K562 (cell line): ENCODE results near the gene RAP2C. TPM values are rescaled to one million over a fixed set of nuclear protein-coding genes. Genes with fewer than 3 reads are reported as not detected.

Source experiments
- ATAC-seq: fragments of 200-7000 bp; cut with Tn5 transposase; 3 replicates; pipeline ENCODE4 v1.9.1; 2020; ENCODE audit warnings: moderate library complexity
- BruUV-seq: library from RNA; stranded (reverse); fragments of 400-500 nt; replicated peaks from 2 replicates; lab custom pipeline; 2021; lab: Mats Ljungman, UMichigan
- CTCF ChIA-PET: fragments of 300-600 bp; formaldehyde crosslinking; extraction: SDS; loops from one replicate; lab custom pipeline; 2021; ENCODE audit warnings: low intra/inter-chr PET ratio; lab: Yijun Ruan, JAX
- POLR2A ChIA-PET: fragments of 300-600, 350-650 bp; sonication (Branson Sonifier 250); formaldehyde crosslinking; extraction: SDS; loops from one replicate; lab custom pipeline; 2021; ENCODE audit warnings: antibody characterized with exemption, inconsistent platforms; lab: Yijun Ruan, JAX
- DNase-seq, 4 experiments: peaks; one replicate each; pipeline versions ENCODE4 v3.0.0 to v3.0.0-alpha.2; 2011 to 2018; ENCODE audit warnings: low spot score in 3 of 4, mixed read lengths in 3 of 4; ENCODE audit errors: extremely low read depth in 1 of 4
- FAIRE-seq: peaks from 2 replicates; lab custom pipeline; 2011; peaks lifted over from hg19 to GRCh38; lab: Jason Lieb, UNC
- H2AFZ ChIP-seq: 2 replicates; pipeline ENCODE4 v1.6.0; 2011; ENCODE audit warnings: low read depth, low read length, control low read depth, inconsistent platforms
- H3K27ac ChIP-seq: fragments of 200-600 bp; 3 replicates; pipeline ENCODE4 v1.8.0; 2011; ENCODE audit warnings: low read depth, mild to moderate bottlenecking, control low read depth, inconsistent platforms, low read length, moderate library complexity, mixed read lengths; ENCODE audit errors: extremely low read depth
- H3K27me3 ChIP-seq, 2 experiments: fragments of 300-600 bp in 1 of 2; 2 replicates in 1 of 2; 3 replicates in 1 of 2; pipeline versions ENCODE4 v1.6.0 to v1.8.0; 2011; ENCODE audit warnings: inconsistent platforms in 2 of 2, low read length in 2 of 2, mild to moderate bottlenecking in 1 of 2, mixed read lengths in 1 of 2, moderate library complexity in 1 of 2; ENCODE audit not compliant: control insufficient read depth in 2 of 2, insufficient read depth in 2 of 2
- H3K36me3 ChIP-seq: fragments of 300-600 bp; 3 replicates; pipeline ENCODE4 v1.8.0; 2011; ENCODE audit warnings: mild to moderate bottlenecking, low read length, inconsistent platforms; ENCODE audit not compliant: control insufficient read depth, insufficient read depth
- H3K4me1 ChIP-seq, 2 experiments: fragments of 200-600 bp in 1 of 2; replicated peaks in 1 of 2; 2 replicates in 1 of 2; 3 replicates in 1 of 2; pipeline versions ENCODE4 v1.5.1 to v1.8.0; 2011; ENCODE audit warnings: inconsistent platforms in 2 of 2, low read length in 2 of 2, mild to moderate bottlenecking in 1 of 2, mixed read lengths in 1 of 2, moderate library complexity in 1 of 2; ENCODE audit not compliant: control insufficient read depth in 2 of 2, insufficient read depth in 2 of 2
- H3K4me2 ChIP-seq: 2 replicates; pipeline ENCODE4 v1.6.1; 2011; ENCODE audit warnings: low read length, control low read depth, inconsistent platforms, mixed read lengths; ENCODE audit not compliant: insufficient read depth
- H3K4me3 ChIP-seq: fragments of 200-600 bp; sonication (generic), shearing (Covaris generic); 2 replicates; pipeline ENCODE4 v1.5.1; 2016; ENCODE audit warnings: control low read depth, inconsistent platforms
- H3K79me2 ChIP-seq: fragments of 200-600 bp; 3 replicates; pipeline ENCODE4 v1.8.0; 2011; ENCODE audit warnings: low read length, inconsistent platforms; ENCODE audit not compliant: control insufficient read depth, insufficient read depth
- H3K9ac ChIP-seq, 2 experiments: 2 replicates each; pipeline versions ENCODE4 v1.6.0 to v1.6.1; 2011; ENCODE audit warnings: low read depth in 2 of 2, low read length in 2 of 2, control low read depth in 1 of 2, inconsistent platforms in 1 of 2, mild to moderate bottlenecking in 1 of 2, mixed read lengths in 1 of 2; ENCODE audit not compliant: insufficient read depth in 1 of 2
- H3K9me1 ChIP-seq: one replicate; pipeline ENCODE4 v1.6.0; 2011; ENCODE audit warnings: inconsistent platforms, mild to moderate bottlenecking, low read length, moderate library complexity; ENCODE audit not compliant: control insufficient read depth, insufficient read depth
- H3K9me3 ChIP-seq: replicated peaks from 2 replicates; pipeline ENCODE4 v1.5.1; 2011; ENCODE audit warnings: low read depth, low read length, inconsistent platforms; ENCODE audit not compliant: control insufficient read depth, insufficient read depth
- H4K20me1 ChIP-seq: replicated peaks from 2 replicates; pipeline ENCODE4 v1.6.1; 2011; ENCODE audit warnings: low read length, inconsistent platforms, mixed read lengths; ENCODE audit not compliant: control insufficient read depth, insufficient read depth
- ASH1L ChIP-seq: fragments of 450-650 bp; IDR thresholded peaks from 2 replicates; pipeline ENCODE4 v1.6.1; 2018; ENCODE audit warnings: borderline replicate concordance, mild to moderate bottlenecking, low read depth; ENCODE audit not compliant: partially characterized antibody
- CBX3 ChIP-seq, 2 experiments: IDR thresholded peaks; 1 replicate in 1 of 2; 2 replicates in 1 of 2; pipeline ENCODE4 v1.6.1; 2012; ENCODE audit warnings: inconsistent platforms in 2 of 2, low read length in 2 of 2, borderline replicate concordance in 1 of 2, control low read depth in 1 of 2
- CHD4 ChIP-seq: fragments of 200-600 bp; sonication (generic); IDR thresholded peaks from 3 replicates; pipeline ENCODE4 v1.6.1; 2012; ENCODE audit warnings: low read depth, mild to moderate bottlenecking, mixed read lengths, low read length, inconsistent platforms; ENCODE audit not compliant: insufficient read depth, insufficient replicate concordance, poor library complexity, severe bottlenecking
- HSF4 ChIP-seq: fragments of 250-450 bp; sonication (Bioruptor Pico); IDR thresholded peaks from 2 replicates; pipeline ENCODE4 v2.1.2; 2022; ENCODE audit warnings: mild to moderate bottlenecking, moderate library complexity, borderline replicate concordance
- POLR2A ChIP-seq: fragments of 450-650 bp; conservative IDR thresholded peaks from 2 replicates; pipeline ENCODE4 v1.6.1; 2016
- PTBP1 ChIP-seq: fragments of 200-400 bp; formaldehyde crosslinking; IDR thresholded peaks from 2 replicates; pipeline ENCODE4 v1.6.1; 2017; ENCODE audit warnings: low read depth, low read length
- SLC30A9 ChIP-seq: fragments of 250-450 bp; sonication (Bioruptor Pico); IDR thresholded peaks from 2 replicates; pipeline ENCODE4 v1.8.0; 2022; ENCODE audit warnings: mild to moderate bottlenecking, moderate library complexity
- WGBS: fragments of 100-300 bp; shearing (Covaris generic); methylation state at CpG from one replicate; pipeline ENCODE4 v1.1.6; 2016; ENCODE audit warnings: low coverage, mixed read lengths; ENCODE audit not compliant: insufficient coverage; ENCODE audit errors: missing lambda C conversion rate; 5-methylcytosine and 5-hydroxymethylcytosine counted together
- in situ Hi-C: fragments of 300-500 bp; cut with MboI; formaldehyde crosslinking; loops from 4 replicates; pipeline ENCODE4 v1.15.0; 2018; ENCODE audit warnings: inconsistent platforms, mixed read lengths
- intact Hi-C: fragments of 100-400 bp; cut with micrococcal nuclease; formaldehyde crosslinking; loops from 2 replicates; pipeline ENCODE4 v1.14.2; 2022
- polyA plus RNA-seq, 8 experiments: library from polyadenylated mRNA; depleted of rRNA in 4 of 8; stranded (reverse) in 5 of 8; unstranded in 3 of 8; fragments of >200 nt; fragmentation: Nextera tagmentation in 2 of 8; fragmentation: Illumina TruSeq in 1 of 8; extraction: Ambion mirVana in 2 of 8; extraction: Trizol in 1 of 8; gene quantifications; 2 replicates each; pipeline versions ENCODE4 v1.2.1 to v1.2.3, GENCODE V29; 2011 to 2014; ENCODE audit warnings: inconsistent platforms in 1 of 8, missing spikeins in 1 of 8
- total RNA-seq, 7 experiments: library from RNA; depleted of rRNA in 6 of 7; stranded (reverse); fragments of >200 nt in 6 of 7; fragmentation: Illumina TruSeq in 2 of 7; extraction: Trizol in 2 of 7; gene quantifications; 2 replicates each; pipeline versions ENCODE4 v1.2.1 to v1.2.3, GENCODE V29; 2011 to 2021; ENCODE audit warnings: low replicate concordance in 1 of 7
- TF ChIP-seq, protein P1 (sequence below): sonication (generic); formaldehyde crosslinking; IDR thresholded peaks from 2 replicates; pipeline ENCODE4 v1.8.0; 2022; ENCODE audit warnings: missing genetic modification reagents, mild to moderate bottlenecking, borderline replicate concordance

Gene RAP2C
- total and polyA plus RNA-seq, 9 of the 15 experiments (the other 6 are each of a cell fraction or from before 2014, with no cell fraction given), result 7.8 to 28.6 (median 18.6) TPM

DNA sequence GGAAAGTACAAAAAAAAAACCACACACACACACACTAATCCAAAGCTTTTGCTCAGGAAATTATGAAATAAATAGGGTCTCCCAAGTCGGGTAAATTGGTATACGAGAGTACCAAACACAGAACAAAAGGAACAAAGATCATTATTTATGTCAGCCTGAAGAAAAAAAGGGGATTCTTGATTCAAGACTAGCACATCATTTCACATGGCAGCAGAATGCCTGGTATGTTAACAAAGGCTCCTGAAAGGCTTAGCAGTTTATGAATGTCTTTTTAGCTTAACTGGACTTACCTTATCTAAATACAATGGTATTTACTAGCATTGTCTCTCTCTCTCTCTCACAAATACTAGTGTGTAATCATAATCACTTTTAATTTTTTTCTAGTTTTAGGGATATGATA, 11.3 kb downstream of the RAP2C start:
- Histone ChIP-seq H3K4me2 (no peak overlapping the region), H2AFZ (no peak overlapping the region), H3K27ac (no peak overlapping the region), H3K36me3 (peaks cover 70% of the 10 kb centered on the region), H4K20me1 (no peaks in the 10 kb centered on the region), H3K4me3 (no peak overlapping the region), H3K4me1 (no peaks in the 10 kb centered on the region), H3K9ac (no peak overlapping the region), H3K27me3 (no peaks in the 10 kb centered on the region), H3K9me1 (no peaks in the 10 kb centered on the region), H3K79me2 (peaks cover 23% of the 10 kb centered on the region), H3K9me3 (no peaks in the 10 kb centered on the region)
- CTCF ChIA-PET, result no interaction called here
- ATAC-seq (no peak), FAIRE-seq (no peak), DNase-seq (no peak)
- TF ChIP-seq POLR2A (no peak), CHD4 (no peak), CBX3 (IDR thresholded peaks at IDR 0.05; ENCODE audit: borderline replicate concordance in 1 of 2, low read length in 2 of 2) (no peak), HSF4 (CRISPR knock-in tag) (no peak), SLC30A9 (no peak), PTBP1 (no peak), ASH1L (no peak)
- TF ChIP-seq, protein P1, sequence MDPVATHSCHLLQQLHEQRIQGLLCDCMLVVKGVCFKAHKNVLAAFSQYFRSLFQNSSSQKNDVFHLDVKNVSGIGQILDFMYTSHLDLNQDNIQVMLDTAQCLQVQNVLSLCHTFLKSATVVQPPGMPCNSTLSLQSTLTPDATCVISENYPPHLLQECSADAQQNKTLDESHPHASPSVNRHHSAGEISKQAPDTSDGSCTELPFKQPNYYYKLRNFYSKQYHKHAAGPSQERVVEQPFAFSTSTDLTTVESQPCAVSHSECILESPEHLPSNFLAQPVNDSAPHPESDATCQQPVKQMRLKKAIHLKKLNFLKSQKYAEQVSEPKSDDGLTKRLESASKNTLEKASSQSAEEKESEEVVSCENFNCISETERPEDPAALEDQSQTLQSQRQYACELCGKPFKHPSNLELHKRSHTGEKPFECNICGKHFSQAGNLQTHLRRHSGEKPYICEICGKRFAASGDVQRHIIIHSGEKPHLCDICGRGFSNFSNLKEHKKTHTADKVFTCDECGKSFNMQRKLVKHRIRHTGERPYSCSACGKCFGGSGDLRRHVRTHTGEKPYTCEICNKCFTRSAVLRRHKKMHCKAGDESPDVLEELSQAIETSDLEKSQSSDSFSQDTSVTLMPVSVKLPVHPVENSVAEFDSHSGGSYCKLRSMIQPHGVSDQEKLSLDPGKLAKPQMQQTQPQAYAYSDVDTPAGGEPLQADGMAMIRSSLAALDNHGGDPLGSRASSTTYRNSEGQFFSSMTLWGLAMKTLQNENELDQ (CRISPR knock-in tag), result no peak
- 86% methylated on average over 2 of the region's 2 CpGs for WGBS
- intact Hi-C loops, result no loop called here
- no TSS peak for BruUV-seq
- in situ Hi-C loops, result no loop called here
- POLR2A ChIA-PET, result no interaction called here
